ENCODE data around the gene ZNF688. TPM values are rescaled to one million over a fixed set of nuclear protein-coding genes. Genes with fewer than 3 reads are reported as not detected.

The ZNF688 gene
- total RNA-seq, 3 donors from 2014 or later, result 17.0 to 23.0 (median 20.7) TPM

- intact Hi-C loops (cut with DNase I, micrococcal nuclease), result no loop called here
- H3K9me3 ChIP-seq, result no peaks in the 10 kb centered on the region
- H3K4me1 ChIP-seq (ENCODE audit: low read depth), result peaks cover 19% of the 10 kb centered on the region
- TF ChIP-seq, protein P1, sequence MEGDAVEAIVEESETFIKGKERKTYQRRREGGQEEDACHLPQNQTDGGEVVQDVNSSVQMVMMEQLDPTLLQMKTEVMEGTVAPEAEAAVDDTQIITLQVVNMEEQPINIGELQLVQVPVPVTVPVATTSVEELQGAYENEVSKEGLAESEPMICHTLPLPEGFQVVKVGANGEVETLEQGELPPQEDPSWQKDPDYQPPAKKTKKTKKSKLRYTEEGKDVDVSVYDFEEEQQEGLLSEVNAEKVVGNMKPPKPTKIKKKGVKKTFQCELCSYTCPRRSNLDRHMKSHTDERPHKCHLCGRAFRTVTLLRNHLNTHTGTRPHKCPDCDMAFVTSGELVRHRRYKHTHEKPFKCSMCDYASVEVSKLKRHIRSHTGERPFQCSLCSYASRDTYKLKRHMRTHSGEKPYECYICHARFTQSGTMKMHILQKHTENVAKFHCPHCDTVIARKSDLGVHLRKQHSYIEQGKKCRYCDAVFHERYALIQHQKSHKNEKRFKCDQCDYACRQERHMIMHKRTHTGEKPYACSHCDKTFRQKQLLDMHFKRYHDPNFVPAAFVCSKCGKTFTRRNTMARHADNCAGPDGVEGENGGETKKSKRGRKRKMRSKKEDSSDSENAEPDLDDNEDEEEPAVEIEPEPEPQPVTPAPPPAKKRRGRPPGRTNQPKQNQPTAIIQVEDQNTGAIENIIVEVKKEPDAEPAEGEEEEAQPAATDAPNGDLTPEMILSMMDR (IDR thresholded peaks at IDR 0.05), result no peak
- ATAC-seq (peak; percentile 31), DNase-seq (no peak)
- H3K4me3 ChIP-seq, result peak overlapping the region; percentile 74
- H3K36me3 ChIP-seq (ENCODE audit: low read depth), result peaks cover 2% of the 10 kb centered on the region
These were observed 37.7 kb downstream of the ZNF688 start for GRCh38 chr16:30533748-30534367.

GRCh38 chr16:30533146-30533522, 38.4 kb downstream of the ZNF688 start:
- TF ChIP-seq, protein P1 (IDR thresholded peaks at IDR 0.05), result no peak
- DNase-seq (peak in 2 of 3 donors; percentile 63 to 64), ATAC-seq (no peak)
- H3K36me3 ChIP-seq (ENCODE audit: low read depth), result peaks cover 2% of the 10 kb centered on the region
- H3K4me3 ChIP-seq, result no peak overlapping the region
- H3K4me1 ChIP-seq (ENCODE audit: low read depth), result peaks cover 19% of the 10 kb centered on the region
- intact Hi-C loops (cut with DNase I, micrococcal nuclease), result no loop called here
- no peaks in the 10 kb centered on the region for H3K9me3 ChIP-seq

GRCh38 chr16:30532285-30533145, 39.0 kb downstream of the ZNF688 start:
- H3K4me1 ChIP-seq (ENCODE audit: low read depth), result peaks cover 24% of the 10 kb centered on the region
- intact Hi-C loops (cut with DNase I, micrococcal nuclease), result no loop called here
- TF ChIP-seq, protein P1 (IDR thresholded peaks at IDR 0.05), result no peak

DNA sequence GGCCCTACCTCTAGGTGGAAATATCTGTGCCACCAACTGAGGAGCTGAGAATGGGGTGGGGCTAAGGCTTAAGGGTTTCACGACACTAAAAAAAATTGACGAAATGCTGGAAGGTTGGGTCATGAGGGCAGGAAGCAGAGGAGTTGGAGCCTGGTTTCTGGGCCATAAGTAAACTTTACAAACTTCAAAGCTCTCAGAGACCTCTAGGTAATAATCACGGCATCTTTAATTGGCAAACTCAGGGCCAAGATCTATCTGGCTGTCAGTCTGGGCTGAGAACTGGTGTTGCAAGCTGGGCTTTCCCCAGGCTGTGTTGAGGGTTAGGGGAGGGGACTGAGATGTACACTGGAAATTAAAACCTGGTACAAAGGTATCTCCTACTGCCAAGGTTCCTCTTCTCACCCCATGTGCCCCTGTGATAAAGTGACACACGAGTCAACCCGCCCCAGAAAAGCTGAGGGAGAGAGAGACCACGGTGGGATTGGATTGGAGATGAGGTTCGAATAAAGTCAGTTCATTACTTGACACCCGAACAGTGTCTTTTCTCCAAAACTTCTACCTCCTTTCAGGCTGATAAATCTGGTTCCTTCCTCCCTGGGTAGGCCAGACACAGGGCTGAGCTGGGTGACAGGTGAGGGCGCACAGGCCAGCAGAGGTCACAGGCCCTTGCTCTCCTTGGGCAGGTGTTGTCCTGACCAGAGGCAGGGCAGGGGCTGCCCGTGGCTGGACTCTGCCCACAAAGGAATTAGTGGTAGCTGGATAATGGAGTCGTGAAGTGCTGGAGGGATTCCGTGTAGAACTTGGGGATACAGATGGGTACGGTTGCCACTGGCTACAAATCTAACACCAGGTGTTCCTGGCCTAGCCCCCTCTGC, 41.1 kb downstream of the ZNF688 start:
- no peak overlapping the region for H3K4me3 ChIP-seq
- peaks cover 2% of the 10 kb centered on the region for H3K36me3 ChIP-seq (ENCODE audit: low read depth)
- intact Hi-C loops (cut with DNase I, micrococcal nuclease), result no loop called here
- no peak for ATAC-seq
- DNase-seq, result no peak
- peaks cover 26% of the 10 kb centered on the region for H3K4me1 ChIP-seq (ENCODE audit: low read depth)
- TF ChIP-seq, protein P1 (IDR thresholded peaks at IDR 0.05), result no peak
- no peaks in the 10 kb centered on the region for H3K9me3 ChIP-seq

More at GRCh38 chr16:30532285-30533145, 39.0 kb downstream of the ZNF688 start:
- ATAC-seq (no peak), DNase-seq (no peak)
- H3K36me3 ChIP-seq (ENCODE audit: low read depth), result peaks cover 2% of the 10 kb centered on the region
- H3K4me3 ChIP-seq, result no peak overlapping the region
- H3K9me3 ChIP-seq, result no peaks in the 10 kb centered on the region

- no peak overlapping the region for H3K4me3 ChIP-seq
- intact Hi-C loops (cut with DNase I, micrococcal nuclease), result no loop called here
- peaks cover 28% of the 10 kb centered on the region for H3K4me1 ChIP-seq (ENCODE audit: low read depth)
- H3K9me3 ChIP-seq, result no peaks in the 10 kb centered on the region
- TF ChIP-seq, protein P1 (IDR thresholded peaks at IDR 0.05), result no peak
- H3K36me3 ChIP-seq (ENCODE audit: low read depth), result no peaks in the 10 kb centered on the region
- DNase-seq (no peak), ATAC-seq (no peak)
These were observed 42.6 kb downstream of the ZNF688 start for GRCh38 chr16:30528799-30529457.

Data from mucosa of descending colon (tissue), 3 donors.